ENCODE results near the gene TGFBR1.

TGFBR1 gene

DNA sequence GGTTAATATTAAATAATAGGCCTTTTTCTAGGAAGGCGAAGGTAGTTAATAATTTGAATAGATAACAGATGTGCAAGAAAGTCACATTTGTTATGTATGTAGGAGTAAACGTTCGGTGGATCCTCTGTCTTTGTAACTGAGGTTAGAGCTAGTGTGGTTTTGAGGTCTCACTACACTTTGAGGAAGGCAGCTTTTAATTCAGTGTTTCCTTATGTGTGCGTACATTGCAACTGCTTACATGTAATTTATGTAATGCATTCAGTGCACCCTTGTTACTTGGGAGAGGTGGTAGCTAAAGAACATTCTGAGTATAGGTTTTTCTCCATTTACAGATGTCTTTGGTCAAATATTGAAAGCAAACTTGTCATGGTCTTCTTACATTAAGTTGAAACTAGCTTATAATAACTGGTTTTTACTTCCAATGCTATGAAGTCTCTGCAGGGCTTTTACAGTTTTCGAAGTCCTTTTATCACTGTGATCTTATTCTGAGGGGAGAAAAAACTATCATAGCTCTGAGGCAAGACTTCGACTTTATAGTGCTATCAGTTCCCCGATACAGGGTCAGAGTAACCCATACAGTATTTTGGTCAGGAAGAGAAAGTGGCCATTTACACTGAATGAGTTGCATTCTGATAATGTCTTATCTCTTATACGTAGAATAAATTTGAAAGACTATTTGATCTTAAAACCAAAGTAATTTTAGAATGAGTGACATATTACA lies 45.7 kb downstream of the TGFBR1 start:
- ATAC-seq, result no peak
- H3K4me3 Mint-ChIP-seq, result no peak overlapping the region
- H3K4me1 Mint-ChIP-seq, result peaks cover 6% of the 10 kb centered on the region
- peaks cover 52% of the 10 kb centered on the region for H3K36me3 Mint-ChIP-seq
- H3K9me3 Mint-ChIP-seq, result no peaks in the 10 kb centered on the region
- H3K27me3 Mint-ChIP-seq, result no peaks in the 10 kb centered on the region
- no peak overlapping the region for H3K27ac Mint-ChIP-seq

DNA sequence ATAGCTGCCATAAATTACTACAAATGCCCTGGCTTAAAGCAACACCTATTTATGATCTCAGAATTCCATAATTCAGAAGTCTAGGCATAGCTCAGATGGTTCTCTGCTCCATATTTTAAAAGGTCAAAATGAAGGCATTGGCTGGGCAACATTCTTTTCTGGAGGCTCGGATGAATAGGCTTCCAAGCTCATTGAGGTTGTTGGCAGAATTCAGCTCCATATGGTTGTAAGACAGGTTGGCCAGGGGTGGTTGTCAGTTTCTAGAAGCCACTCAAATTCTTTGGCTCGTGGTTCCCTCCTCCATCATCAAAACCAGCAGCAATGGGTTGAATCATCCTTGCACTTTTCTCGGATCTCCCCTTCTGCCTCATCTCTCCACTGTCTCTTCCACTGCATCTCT lies 49.4 kb downstream of the TGFBR1 start:
- Mint-ChIP-seq H3K27ac (no peak overlapping the region), H3K4me3 (no peak overlapping the region), H3K9me3 (no peaks in the 10 kb centered on the region), H3K27me3 (no peaks in the 10 kb centered on the region), H3K4me1 (peaks cover 8% of the 10 kb centered on the region), H3K36me3 (peaks cover 23% of the 10 kb centered on the region)
- no peak for ATAC-seq

DNA sequence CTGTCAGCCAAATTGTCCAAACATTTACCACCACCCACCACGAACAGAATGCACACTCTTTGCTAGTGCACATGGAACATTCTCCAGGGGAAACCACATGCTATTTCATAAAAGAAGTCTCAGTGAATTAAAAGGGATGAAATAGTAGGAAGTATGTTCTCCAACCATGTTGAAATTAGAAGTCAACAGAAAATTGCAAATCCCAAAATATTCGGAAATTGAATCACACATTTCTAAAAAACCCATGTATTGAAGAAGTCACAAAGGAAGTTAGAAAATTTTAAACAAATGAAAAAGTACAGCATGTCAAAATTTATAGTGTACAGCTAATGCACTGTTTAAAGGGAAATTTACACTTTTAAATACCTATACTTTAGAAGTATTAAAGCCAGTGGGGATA lies 50.8 kb downstream of the TGFBR1 start:
- Mint-ChIP-seq H3K9me3 (peaks cover 2% of the 10 kb centered on the region), H3K36me3 (peaks cover 18% of the 10 kb centered on the region), H3K4me3 (no peak overlapping the region), H3K4me1 (peaks cover 8% of the 10 kb centered on the region), H3K27ac (no peak overlapping the region), H3K27me3 (no peaks in the 10 kb centered on the region)
- no peak for ATAC-seq

DNA sequence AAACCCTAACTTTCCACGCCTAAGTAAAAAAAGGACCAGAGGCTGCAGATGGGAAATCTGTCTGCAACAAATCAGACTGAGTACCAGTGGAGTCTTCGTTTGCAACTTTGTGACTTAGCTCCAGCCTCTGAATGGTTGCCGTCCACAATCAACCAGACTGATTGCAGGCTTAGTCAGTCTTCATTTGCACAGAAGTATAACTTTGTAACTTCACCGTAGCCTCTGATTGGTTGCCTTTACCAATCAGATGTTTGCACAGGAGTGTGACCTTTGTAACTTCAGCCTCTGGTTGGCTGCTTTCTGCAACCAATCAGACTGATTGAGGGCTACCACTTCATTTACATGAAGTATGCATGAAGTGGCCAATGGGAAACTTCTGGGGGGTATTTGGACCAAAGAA lies 53.7 kb downstream of the TGFBR1 start:
- Mint-ChIP-seq H3K4me3 (no peak overlapping the region), H3K9me3 (peaks cover 2% of the 10 kb centered on the region), H3K36me3 (no peaks in the 10 kb centered on the region), H3K4me1 (peaks cover 17% of the 10 kb centered on the region), H3K27ac (no peak overlapping the region), H3K27me3 (no peaks in the 10 kb centered on the region)
- ATAC-seq, result no peak

DNA sequence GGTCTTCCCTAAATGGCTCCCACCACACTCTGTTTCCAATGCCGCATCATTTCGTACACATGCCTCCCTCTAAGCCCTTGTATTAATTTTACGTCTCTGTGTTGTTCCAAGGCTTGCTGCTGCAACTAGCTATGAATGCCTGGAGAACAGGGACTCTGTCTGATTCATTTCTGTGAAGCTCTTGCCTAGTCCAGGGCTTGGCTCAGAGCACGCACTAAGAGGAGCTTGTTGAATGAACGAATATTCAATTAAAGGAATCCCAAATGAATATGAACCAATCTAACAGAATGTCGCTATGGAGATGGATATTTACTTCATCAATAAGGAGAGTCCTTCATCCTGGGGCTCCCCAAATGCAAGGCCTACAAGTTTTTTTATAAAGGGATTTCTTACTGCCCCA lies 55.3 kb downstream of the TGFBR1 start:
- Mint-ChIP-seq H3K36me3 (no peaks in the 10 kb centered on the region), H3K4me3 (no peak overlapping the region)
- ATAC-seq, result no peak

DNA sequence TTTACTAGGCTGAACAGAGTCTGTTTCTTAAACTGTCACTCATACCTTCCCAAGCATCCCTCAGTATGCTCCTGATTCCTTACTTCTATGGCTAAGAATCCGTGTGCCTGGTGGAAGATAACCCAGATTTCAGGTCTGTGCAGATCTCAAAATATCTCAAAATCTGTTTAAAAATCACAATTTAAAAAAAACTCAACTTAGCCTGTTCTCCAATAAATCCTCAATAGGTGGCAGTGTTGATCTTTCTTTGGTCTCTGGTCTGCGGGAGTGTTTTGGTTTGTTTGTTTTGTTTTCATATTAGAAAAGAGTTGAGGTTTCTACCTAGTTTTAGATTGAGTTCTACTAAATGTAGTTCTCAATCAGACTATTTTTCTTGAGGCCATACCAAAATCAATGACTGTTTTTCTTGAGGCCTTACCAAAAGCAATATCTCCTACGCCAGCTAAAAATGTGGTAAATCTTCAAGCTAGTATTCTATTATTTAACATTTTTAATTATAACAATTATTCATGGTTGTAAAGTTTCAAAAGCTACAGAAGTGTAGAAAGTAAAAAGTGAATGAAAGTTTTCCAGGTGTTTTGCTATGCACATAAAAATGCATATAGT lies 57.9 kb downstream of the TGFBR1 start:
- H3K4me3 Mint-ChIP-seq, result no peak overlapping the region
- peak overlapping the region; percentile 42 for H3K27ac Mint-ChIP-seq
- H3K36me3 Mint-ChIP-seq, result no peaks in the 10 kb centered on the region
- H3K27me3 Mint-ChIP-seq, result no peaks in the 10 kb centered on the region
- H3K9me3 Mint-ChIP-seq, result peaks cover 2% of the 10 kb centered on the region
- H3K4me1 Mint-ChIP-seq, result peaks cover 48% of the 10 kb centered on the region
- ATAC-seq, result no peak

More for the DNA sequence above, 55.3 kb downstream of the TGFBR1 start:
- Mint-ChIP-seq H3K27ac (peak overlapping the region; percentile 2), H3K27me3 (no peaks in the 10 kb centered on the region), H3K4me1 (peaks cover 31% of the 10 kb centered on the region), H3K9me3 (peaks cover 2% of the 10 kb centered on the region)

DNA sequence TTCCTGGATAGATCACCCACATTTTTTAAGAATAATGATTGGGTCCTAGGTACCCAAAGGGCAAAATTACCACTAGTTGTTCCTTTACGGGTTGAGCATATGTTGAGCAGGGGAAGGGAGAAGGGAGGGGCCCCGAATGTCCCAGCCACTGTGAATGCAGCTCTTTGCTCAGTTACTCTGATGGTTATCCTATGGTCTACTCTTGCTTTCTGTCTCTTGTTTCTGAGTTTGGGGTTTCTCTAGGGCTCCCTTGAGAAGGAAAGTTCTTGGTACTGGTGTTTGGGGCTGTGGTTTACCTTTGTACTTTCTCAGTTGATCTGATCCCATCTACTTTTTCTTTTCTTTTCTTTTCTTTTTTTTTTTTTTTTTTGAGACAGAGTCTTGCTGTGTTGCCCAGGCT lies 61.2 kb downstream of the TGFBR1 start:
- Mint-ChIP-seq H3K27ac (peak overlapping the region; percentile 64), H3K9me3 (no peaks in the 10 kb centered on the region), H3K27me3 (no peaks in the 10 kb centered on the region), H3K4me3 (no peak overlapping the region), H3K4me1 (peaks cover 66% of the 10 kb centered on the region), H3K36me3 (no peaks in the 10 kb centered on the region)
- no peak for ATAC-seq

DNA sequence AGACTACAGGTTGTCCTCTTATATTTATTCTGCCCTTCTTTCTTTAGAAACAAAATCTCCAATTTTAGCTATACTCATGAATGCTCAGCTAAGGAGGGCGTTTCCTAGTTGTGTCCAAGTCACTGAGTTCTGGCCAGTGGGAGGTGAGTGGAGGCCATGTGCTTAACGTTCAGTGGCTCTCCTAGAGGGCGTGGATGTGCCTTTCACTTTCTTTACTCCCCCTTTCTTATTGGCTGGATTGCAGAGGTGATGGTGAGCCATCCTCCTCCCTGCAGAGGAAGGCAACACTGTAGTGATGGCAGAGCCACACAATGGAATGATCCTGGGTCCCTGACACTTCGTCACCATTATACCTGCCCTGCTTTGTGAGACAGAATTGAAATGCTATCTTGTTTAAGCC lies 62.2 kb downstream of the TGFBR1 start:
- ATAC-seq, result no peak
- no peaks in the 10 kb centered on the region for H3K27me3 Mint-ChIP-seq
- H3K27ac Mint-ChIP-seq, result peak overlapping the region; percentile 73
- no peaks in the 10 kb centered on the region for H3K9me3 Mint-ChIP-seq
- peaks cover 76% of the 10 kb centered on the region for H3K4me1 Mint-ChIP-seq
- no peak overlapping the region for H3K4me3 Mint-ChIP-seq
- H3K36me3 Mint-ChIP-seq, result no peaks in the 10 kb centered on the region

DNA sequence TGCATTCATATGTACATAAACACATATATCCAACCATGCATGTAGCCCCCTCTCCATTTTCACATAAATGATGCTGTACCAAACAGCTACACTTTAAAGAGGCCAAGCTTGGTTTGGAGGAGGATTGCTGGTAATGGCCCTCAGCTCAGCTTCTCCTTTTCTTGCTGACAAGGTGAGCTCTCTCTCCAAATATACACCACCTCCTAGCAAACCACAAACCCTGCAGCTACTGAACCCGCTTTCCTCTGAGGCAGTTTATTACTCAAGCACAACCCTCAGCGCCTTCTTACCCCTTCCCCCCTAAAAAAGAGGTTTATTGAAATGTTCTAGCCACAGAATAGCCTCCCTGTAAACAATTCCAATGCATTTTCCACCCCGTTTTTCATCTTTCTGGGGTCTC lies 62.8 kb downstream of the TGFBR1 start:
- Mint-ChIP-seq H3K9me3 (no peaks in the 10 kb centered on the region), H3K4me1 (peaks cover 76% of the 10 kb centered on the region), H3K27me3 (no peaks in the 10 kb centered on the region), H3K27ac (peak overlapping the region; percentile 73), H3K4me3 (peak overlapping the region; percentile 10), H3K36me3 (no peaks in the 10 kb centered on the region)
- peak; percentile 84 for ATAC-seq

DNA sequence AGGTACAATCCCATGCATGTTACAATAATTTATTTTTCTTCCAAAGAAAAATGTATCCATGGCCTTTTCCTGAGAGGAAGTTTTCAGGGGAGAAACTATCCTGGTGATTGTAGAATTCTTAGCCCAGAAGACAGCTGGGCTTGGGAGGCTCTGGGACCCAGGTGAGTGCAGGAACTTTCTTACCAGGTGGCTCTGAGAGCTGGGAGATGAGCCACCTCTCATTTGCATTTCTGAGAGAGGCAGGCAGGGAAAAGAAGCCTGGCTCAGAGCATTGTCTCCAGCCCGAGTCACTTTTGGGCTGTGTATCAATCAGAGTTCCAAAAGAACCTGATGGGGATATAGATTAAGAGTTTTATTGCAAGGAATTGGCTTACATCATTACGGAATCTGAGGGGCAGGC lies 64.2 kb downstream of the TGFBR1 start:
- Mint-ChIP-seq H3K27ac (peak overlapping the region; percentile 73), H3K4me3 (no peak overlapping the region)

DNA sequence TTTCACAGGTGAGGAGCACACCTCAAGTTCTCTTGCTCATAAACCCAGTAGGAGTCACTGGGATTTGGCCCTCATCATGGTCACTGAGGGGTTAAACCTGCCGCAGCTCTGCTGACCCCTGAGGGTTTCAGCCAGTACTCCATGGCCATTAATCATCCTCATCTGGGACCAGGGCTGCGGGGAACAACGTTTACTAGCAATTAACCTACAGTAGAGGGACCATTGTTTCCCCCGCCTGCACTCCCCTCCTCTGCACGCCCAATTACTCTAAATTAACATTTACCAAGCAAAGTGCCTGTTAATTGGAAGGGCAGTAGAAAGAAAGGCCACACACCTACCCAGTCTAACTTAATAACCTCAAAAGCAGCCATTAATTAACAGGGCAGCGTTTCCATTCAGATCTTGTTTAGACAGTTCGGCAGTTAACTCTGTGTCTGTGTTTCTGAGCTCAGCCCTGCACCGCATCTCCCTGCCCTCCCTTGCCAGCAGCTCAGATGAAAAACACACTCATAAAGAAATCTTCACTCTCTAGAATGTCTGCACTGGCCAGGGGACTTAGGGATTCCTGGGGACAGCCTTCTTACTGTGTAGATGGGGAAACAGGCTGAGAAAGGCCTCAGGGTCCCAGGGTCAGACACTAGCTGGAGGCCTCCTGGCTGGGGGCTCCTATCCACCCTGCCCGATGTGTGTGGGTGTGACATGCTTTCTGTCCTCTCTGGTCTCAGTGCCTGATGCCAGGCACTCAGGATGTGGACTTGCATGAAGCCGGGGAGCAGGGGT lies 65.3 kb downstream of the TGFBR1 start:
- no peak for ATAC-seq
- peak overlapping the region; percentile 26 for H3K27ac Mint-ChIP-seq

More for the DNA sequence above, 64.2 kb downstream of the TGFBR1 start:
- ATAC-seq, result no peak
- Mint-ChIP-seq H3K36me3 (no peaks in the 10 kb centered on the region), H3K27me3 (no peaks in the 10 kb centered on the region), H3K9me3 (no peaks in the 10 kb centered on the region), H3K4me1 (peaks cover 69% of the 10 kb centered on the region)

DNA sequence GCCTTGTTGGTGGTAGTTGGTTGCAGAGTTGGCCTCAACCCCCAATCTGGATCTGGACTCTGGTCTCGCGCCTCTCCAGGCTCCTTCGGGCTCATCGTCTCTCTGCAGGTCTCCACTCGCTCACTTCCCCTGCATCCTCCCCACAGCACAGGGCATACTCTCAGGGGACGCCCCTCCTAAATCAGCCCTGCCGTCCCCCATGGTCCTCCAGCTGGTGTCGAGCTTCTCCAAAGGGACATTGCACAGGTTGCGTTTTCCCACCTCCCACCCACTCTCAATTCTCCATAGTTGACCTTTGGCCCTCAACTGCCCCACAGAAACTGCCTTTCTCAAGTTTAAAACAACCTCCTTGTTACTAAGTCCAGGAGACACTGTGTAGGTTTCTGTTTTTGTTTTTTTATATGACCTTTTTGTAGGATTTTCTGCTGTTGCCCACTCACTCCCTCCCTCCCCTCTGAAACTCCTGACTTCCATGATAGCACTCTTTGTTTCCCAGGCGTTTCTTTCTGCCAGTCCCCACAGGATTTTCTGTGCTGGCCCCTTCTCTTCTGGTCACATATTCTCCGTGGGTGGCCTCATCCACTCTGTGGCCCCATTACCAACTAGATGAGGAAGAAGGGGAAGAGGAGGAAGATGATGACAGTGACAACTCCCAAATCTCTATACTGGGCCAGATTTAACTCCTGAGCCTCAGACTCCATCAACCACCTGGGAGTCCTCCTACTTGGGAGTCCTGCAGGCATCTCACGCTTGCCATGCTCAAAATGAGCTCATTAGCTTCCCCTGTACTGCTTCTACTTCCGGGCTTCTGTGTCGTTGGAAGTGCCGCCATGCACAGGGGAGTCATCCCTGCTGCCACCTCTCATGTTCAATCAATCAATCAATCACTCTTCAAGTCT lies 66.6 kb downstream of the TGFBR1 start:
- Mint-ChIP-seq H3K36me3 (no peaks in the 10 kb centered on the region), H3K27ac (peak overlapping the region; percentile 26), H3K4me1 (peaks cover 54% of the 10 kb centered on the region), H3K9me3 (no peaks in the 10 kb centered on the region), H3K27me3 (no peaks in the 10 kb centered on the region), H3K4me3 (no peak overlapping the region)
- ATAC-seq, result no peak

More for the DNA sequence above, 65.3 kb downstream of the TGFBR1 start:
- Mint-ChIP-seq H3K9me3 (no peaks in the 10 kb centered on the region), H3K27me3 (no peaks in the 10 kb centered on the region), H3K36me3 (no peaks in the 10 kb centered on the region), H3K4me3 (no peak overlapping the region), H3K4me1 (peaks cover 63% of the 10 kb centered on the region)

DNA sequence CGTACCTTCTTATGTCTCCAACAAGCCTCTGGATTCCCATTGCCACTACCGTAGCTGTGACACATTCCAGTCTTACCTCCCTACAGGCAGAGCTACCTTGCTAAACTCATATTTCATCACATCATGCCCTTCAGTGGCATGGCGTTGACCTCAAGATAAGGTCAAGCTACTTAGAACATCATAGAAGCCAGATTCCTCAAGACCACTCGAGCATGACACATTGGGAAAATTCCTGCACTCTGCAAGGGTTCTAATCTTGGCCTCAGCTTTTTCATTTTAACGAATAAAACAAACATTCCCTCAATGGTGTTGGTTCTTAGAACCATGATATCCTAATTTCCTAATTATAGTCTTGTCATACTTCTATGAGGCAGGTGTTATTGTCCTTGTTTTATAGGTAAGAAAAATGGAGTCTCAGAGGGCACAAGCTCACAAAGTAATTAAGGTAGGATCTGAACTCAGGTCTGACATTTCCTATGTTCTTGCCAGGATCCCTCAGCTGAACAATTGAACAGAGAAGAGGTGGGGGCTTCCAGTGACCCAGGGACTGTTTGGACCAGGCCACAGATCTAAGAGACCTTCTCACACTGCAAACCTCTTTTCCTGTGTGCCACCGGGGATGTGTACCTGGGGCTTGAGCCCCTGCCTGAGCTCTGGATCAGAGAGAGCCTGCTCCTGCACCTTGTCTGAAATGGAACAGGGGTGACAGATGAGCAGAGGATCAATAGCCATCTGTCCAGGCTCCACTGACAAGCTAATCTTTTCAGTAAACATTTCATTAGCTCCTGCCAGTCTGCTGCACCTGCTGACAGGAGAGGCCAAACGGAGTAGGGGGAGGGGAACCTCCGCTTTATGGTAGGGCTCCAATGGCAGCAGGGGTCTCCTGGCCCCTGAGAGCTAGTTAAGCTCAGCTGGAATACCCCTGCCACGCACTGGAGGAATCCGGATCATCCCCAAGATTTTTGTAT lies 67.5 kb downstream of the TGFBR1 start:
- H3K4me3 Mint-ChIP-seq, result no peak overlapping the region
- peak overlapping the region; percentile 26 for H3K27ac Mint-ChIP-seq
- peaks cover 58% of the 10 kb centered on the region for H3K4me1 Mint-ChIP-seq
- no peaks in the 10 kb centered on the region for H3K36me3 Mint-ChIP-seq
- no peak for ATAC-seq
- H3K27me3 Mint-ChIP-seq, result no peaks in the 10 kb centered on the region
- H3K9me3 Mint-ChIP-seq, result no peaks in the 10 kb centered on the region
